ENCODE results near the gene NRP1.

DNA sequence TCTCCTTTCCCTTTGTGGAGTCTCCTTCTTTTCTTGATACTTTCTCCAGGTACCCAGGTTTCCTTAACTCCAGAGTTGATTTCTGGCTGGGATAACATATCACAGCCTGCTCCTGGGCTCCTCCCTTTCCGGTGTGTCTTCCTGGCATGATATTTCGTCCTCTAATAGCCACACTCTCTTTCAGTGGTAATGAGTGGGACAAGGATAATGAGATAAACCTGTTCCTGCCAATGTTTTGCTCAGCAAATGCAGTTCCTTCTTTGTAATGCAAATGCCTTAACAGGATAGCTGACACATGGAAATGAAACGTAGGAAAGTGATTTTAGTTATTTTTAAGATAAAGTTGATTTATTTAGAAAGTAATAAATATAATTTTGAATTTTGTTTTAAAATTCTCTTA is 168.6 kb downstream of the NRP1 start:
- TF ChIP-seq CTCF (IDR thresholded peaks at IDR 0.05), result no peak
- TF ChIP-seq POLR2A (IDR thresholded peaks at IDR 0.05), result no peak
- no peak for TF ChIP-seq EP300 (IDR thresholded peaks at IDR 0.05)
